ENCODE results near the gene DLG2. TPM values are rescaled to one million over a fixed set of nuclear protein-coding genes. Genes with fewer than 3 reads are reported as not detected.

The DLG2 gene
- total RNA-seq, 4 donors from 2014 or later, result 7.3 to 14.1 (median 11.1) TPM

DNA sequence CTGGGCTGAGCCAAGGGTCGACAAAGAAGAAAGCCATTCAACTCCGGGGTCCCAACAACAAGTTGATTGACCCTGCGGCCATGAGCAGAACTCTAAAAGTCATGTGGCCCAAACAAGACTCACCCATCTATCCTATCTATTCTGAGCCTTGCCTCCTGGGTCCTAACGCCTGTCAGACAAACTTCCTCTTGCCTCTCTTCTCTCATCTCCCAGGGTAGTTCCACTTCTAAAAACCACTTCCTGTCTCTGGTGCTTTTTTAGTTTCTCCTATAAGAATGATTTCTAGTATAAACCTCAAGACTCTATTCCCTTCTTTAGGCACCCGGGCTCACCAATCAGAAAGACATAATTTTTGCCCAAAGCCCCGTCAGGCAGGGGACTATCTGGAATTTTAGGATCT is 530.2 kb downstream of the DLG2 start:
- intact Hi-C loops (cut with DNase I), result no loop called here
- no peak overlapping the region for H3K4me3 ChIP-seq
- peaks cover 0 to 12% (median 7%) of the 10 kb centered on the region in 4 donors for H3K4me1 ChIP-seq
- no peak for TF ChIP-seq CTCF (IDR thresholded peaks at IDR 0.05)
- H3K27me3 ChIP-seq, result no peaks in the 10 kb centered on the region
- H3K36me3 ChIP-seq, result no peaks in the 10 kb centered on the region
- no peak for DNase-seq (ENCODE audit: extremely low spot score)
- no peaks in the 10 kb centered on the region for H3K9me3 ChIP-seq
- 90% methylated on average over 6 of the region's 6 CpGs for WGBS
- H3K27ac ChIP-seq (replicated peaks in 1 of 4), result no peak overlapping the region

DNA sequence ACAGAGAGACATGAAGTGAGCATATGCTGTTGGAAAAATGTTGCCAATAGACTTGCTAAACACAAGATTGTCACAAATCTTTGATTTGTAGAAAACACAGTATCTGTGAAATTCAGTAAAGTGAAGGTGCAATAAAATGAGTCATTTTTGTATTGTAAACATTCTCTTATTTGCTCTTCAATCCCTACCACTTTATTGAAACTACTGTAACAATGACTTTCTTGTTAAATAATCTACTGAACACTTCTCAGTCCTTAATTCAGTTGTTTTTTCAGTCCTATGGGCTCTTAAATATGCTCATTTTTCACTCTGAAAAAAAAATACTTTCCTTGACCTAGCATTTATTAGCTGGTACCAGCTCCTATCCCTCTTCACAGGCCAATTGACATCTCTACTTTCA is 531.9 kb downstream of the DLG2 start:
- Histone ChIP-seq H3K36me3 (no peaks in the 10 kb centered on the region), H3K27ac (replicated peaks in 1 of 4) (no peak overlapping the region), H3K9me3 (no peaks in the 10 kb centered on the region), H3K4me3 (no peak overlapping the region), H3K27me3 (no peaks in the 10 kb centered on the region), H3K4me1 (peaks cover 0 to 12% (median 7%) of the 10 kb centered on the region in 4 donors)
- DNase-seq (ENCODE audit: extremely low spot score), result no peak
- intact Hi-C loops (cut with DNase I), result no loop called here
- TF ChIP-seq POLR2A (IDR thresholded peaks at IDR 0.05; ENCODE audit: low read depth), result no peak
- no peak for TF ChIP-seq EP300 (IDR thresholded peaks at IDR 0.05)
- no peak for TF ChIP-seq CTCF (IDR thresholded peaks at IDR 0.05)
- TF ChIP-seq POLR2AphosphoS5 (IDR thresholded peaks at IDR 0.05), result no peak

DNA sequence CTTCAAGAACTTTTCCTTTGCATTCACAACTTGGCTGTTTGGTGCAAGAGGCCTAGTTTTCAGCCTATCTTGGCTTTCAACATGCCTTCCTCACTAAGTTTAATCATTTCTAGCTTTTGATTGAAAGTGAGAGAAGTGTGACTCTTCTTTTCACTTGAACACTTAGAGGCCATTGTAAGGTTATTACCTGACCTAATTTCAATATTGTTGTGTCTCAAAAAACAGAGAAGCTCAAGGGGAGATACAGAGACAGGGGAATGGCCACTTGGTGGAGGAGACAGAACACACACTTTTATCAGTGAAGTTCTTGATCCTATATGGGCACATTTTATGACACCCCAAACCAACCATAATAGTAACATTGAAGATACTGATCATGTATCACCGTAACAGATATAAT is 532.3 kb downstream of the DLG2 start:
- intact Hi-C loops (cut with DNase I), result no loop called here
- Histone ChIP-seq H3K27ac (replicated peaks in 1 of 4) (no peak overlapping the region), H3K9me3 (no peaks in the 10 kb centered on the region), H3K4me1 (peaks cover 0 to 12% (median 7%) of the 10 kb centered on the region in 4 donors), H3K27me3 (no peaks in the 10 kb centered on the region), H3K4me3 (no peak overlapping the region), H3K36me3 (no peaks in the 10 kb centered on the region)
- TF ChIP-seq CTCF (IDR thresholded peaks at IDR 0.05) (no peak), EP300 (IDR thresholded peaks at IDR 0.05) (no peak)
- DNase-seq (ENCODE audit: extremely low spot score), result no peak
- 89% methylated on average over 1 of the region's 1 CpG for WGBS

DNA sequence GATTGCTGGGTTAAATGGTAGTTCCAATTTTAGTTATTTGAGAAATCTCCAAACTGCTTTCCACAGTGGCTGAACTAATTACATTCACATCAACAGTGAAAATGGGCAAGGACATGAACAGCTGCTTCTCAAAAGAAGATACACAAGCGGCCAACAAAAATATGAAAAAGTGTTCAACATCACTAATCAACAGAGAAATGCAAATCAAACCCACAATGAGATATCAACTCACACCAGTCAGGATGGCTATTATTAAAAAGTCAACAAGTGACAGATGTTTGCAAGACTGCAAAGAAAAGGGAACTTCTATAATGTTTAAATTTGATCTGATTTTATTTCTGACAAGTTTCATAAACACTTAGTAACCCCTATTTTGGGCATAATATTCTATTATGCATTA is 537.5 kb downstream of the DLG2 start:
- no peaks in the 10 kb centered on the region for H3K4me1 ChIP-seq
- H3K9me3 ChIP-seq, result no peaks in the 10 kb centered on the region
- TF ChIP-seq POLR2A (IDR thresholded peaks at IDR 0.05; ENCODE audit: low read depth) (no peak), CTCF (IDR thresholded peaks at IDR 0.05) (no peak), EP300 (IDR thresholded peaks at IDR 0.05) (no peak), POLR2AphosphoS5 (IDR thresholded peaks at IDR 0.05) (no peak)
- WGBS, result 86% methylated on average over 1 of the region's 1 CpG
- intact Hi-C loops (cut with DNase I), result no loop called here
- H3K27ac ChIP-seq (replicated peaks in 1 of 4), result no peak overlapping the region
- no peak for DNase-seq (ENCODE audit: extremely low spot score)
- H3K4me3 ChIP-seq, result no peak overlapping the region
- H3K27me3 ChIP-seq, result no peaks in the 10 kb centered on the region
- no peaks in the 10 kb centered on the region for H3K36me3 ChIP-seq

- TF ChIP-seq POLR2AphosphoS5 (IDR thresholded peaks at IDR 0.05) (no peak), POLR2A (IDR thresholded peaks at IDR 0.05; ENCODE audit: low read depth) (no peak), CTCF (IDR thresholded peaks at IDR 0.05) (no peak), EP300 (IDR thresholded peaks at IDR 0.05) (no peak)
- Histone ChIP-seq H3K36me3 (no peaks in the 10 kb centered on the region), H3K27me3 (no peaks in the 10 kb centered on the region), H3K4me1 (no peaks in the 10 kb centered on the region), H3K4me3 (no peak overlapping the region), H3K9me3 (no peaks in the 10 kb centered on the region), H3K27ac (replicated peaks in 1 of 4) (no peak overlapping the region)
- 80% methylated on average over 3 of the region's 3 CpGs for WGBS
- intact Hi-C loops (cut with DNase I), result no loop called here
- DNase-seq (ENCODE audit: extremely low spot score), result no peak
Measured at GRCh38 chr11:85088286-85088685, 538.9 kb downstream of the DLG2 start.
